GM19395 (cell line): ENCODE results near the gene UNC79.
"Not testable (repeated sequence)": the region's sequence is repeated elsewhere in the genome, so short reads cannot be mapped to it uniquely, and the experiment has no call there.

Experiments
- ATAC-seq: cut with Tn5 transposase; IDR thresholded peaks from one replicate; pipeline ENCODE4 v1.9.1; 2021; ENCODE audit warnings: mild to moderate bottlenecking, moderate library complexity; ENCODE audit not compliant: unreplicated experiment

Gene UNC79

DNA sequence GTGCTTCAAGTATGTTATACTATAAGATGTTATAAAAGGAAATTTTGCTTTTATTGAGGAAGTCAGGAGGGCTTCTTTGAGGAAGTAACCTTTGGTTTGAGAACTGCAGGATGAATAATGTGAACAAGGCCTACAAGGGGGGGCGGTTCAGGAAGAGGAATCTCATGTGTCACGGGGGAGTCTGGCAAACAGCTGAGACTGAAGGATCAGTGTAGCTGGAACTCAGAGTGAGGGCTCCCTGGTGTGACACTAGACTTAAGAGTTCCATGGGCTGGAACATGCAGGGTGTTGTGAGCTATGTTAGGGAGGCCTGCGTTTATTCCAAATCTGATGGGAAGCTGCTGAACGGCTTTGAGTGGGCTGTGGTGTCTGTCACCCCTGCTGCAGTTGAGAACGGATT lies 62.3 kb downstream of the UNC79 start:
- no peak for ATAC-seq

DNA sequence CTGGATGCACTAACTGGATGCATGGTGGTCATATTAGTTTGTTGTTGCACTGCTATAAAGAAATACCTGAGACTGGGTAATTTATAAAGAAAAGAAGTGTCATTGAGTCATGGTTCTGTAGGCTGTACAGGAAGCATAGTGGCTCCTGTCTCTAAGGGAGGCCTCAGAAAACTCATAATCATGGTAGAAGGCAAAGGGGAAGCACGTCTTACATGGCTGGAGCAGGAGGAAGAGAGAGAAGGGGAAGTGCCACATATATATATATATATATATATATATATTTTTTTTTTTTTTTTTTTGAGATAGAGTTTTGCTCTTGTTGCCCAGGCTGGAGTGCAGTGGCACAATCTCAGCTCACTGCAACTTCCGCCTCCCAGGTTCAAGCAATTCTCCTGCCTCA lies 62.9 kb downstream of the UNC79 start:
- ATAC-seq, result not testable (repeated sequence)

GRCh38 chr14:93496856-93497741 lies 66.4 kb downstream of the UNC79 start:
- no peak for ATAC-seq

DNA sequence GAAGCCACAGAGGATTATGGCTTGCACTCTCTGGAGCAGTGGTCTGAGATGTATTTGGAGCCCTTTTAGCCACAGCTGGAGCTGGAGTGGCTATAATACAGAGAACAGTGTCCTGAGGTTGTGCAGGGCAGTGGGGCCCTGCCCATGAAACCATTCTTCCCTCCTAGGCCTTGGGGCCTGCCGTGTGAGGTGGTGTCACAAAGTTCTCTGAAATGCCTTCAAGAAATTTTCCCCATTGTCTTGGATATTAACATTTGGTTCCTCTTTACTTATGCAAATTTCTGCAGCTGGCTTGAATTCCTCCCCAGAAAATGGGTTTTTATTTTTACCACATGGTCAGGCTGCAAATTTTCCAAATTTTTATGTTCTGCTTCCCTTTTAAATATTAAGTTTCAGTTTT lies 79.3 kb downstream of the UNC79 start:
- no peak for ATAC-seq

DNA sequence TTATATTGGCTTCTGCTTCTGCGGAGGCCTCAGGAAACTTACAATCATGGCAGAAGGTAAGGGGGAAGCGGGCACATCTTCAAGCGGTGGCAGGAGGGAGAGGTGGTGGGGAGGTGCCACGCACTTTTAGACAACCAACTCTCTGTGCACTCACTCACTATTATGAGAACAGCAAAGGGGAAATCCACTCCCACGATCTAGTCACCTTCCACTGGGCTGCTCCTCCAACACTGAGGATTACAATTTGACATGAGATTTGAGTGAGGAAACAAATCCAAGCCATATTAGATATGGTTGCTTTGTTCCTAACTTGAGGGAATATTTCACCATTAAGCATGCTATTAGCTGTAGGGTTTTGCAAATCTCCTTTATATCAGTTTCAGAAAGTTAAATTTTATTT lies 80.3 kb downstream of the UNC79 start:
- ATAC-seq, result no peak

DNA sequence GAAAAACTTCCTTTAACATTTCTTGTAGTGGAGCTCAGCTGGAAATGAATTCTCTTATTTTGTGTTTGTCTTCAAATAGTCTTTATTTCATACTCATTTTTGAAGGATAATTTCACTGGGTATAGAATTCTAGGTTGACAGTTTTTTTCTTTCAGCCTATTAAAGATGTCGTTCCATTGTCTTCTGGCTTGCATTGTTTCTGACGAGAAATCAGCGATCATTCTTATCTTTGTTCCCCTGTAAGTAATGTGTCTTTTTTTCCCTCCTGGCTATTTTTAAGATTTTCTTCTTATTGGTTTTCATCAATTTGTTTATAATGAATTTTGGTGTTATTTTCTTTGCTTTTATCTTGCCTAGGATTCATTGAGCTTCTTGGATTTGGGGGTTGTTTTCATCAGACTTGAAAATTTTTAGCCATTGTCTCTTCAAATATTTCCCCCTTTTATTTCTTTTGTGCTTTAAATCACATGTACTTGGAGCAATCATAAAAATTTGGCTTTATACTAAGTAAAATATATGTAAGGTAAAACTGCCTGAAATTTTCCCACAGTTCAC lies 89.4 kb downstream of the UNC79 start:
- ATAC-seq, result no peak

GRCh38 chr14:93522221-93522620 lies 91.5 kb downstream of the UNC79 start:
- no peak for ATAC-seq

- ATAC-seq, result not testable (repeated sequence)
Observed at GRCh38 chr14:93525216-93525615, 94.5 kb downstream of the UNC79 start.

- ATAC-seq, result no peak
Observed at GRCh38 chr14:93525696-93526451, 95.1 kb downstream of the UNC79 start.

GRCh38 chr14:93527203-93527607 lies 96.5 kb downstream of the UNC79 start:
- ATAC-seq, result no peak

- no peak for ATAC-seq
Observed at GRCh38 chr14:93528884-93529558, 98.3 kb downstream of the UNC79 start.

DNA sequence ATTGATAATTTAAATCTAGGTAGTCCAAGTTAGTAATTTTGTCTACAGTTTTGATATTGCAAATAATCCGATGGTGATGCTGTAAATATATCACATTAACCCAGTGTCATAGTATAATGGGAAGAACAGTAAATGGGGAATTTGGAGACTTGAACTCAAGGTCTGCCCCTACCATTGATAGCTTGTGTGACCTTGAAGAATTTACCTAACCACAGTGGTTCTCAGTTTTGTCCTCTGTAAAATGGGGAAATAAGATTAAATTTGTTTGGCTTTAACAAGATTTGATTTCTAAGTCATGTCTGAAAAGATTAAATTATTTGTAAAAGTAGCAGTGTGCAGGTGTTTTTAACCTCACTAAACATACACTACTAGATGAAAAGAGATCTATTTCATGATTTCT lies 100.9 kb downstream of the UNC79 start:
- no peak for ATAC-seq

GRCh38 chr14:93532541-93532940 lies 101.8 kb downstream of the UNC79 start:
- no peak for ATAC-seq

GRCh38 chr14:93533437-93533836 lies 102.7 kb downstream of the UNC79 start:
- peak; percentile 45 for ATAC-seq

GRCh38 chr14:93533842-93534241 lies 103.1 kb downstream of the UNC79 start:
- ATAC-seq, result peak; percentile 89

GRCh38 chr14:93535537-93535936 lies 104.8 kb downstream of the UNC79 start:
- ATAC-seq, result no peak

GRCh38 chr14:93536945-93537344 lies 106.2 kb downstream of the UNC79 start:
- ATAC-seq, result no peak

DNA sequence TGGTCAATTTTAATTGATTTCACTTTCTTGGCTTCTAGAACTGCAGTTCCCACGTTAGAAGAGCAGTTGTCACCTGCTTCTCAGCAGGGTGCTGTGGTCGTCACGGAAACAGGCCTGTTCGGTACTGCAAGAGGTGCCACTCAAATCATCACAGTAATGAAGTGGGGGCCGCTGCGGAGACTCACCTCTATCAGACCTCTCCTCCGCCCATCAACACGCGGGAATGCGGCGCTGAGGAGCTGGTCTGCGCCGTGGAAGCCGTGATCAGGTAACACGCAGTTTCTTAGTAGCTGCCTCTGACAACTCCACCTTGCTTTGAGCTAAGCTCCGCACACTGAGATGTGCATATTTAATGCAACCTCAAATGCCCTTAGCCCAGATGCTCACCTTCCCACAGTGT lies 107.2 kb downstream of the UNC79 start:
- ATAC-seq, result no peak

GRCh38 chr14:93538413-93538812 lies 107.7 kb downstream of the UNC79 start:
- ATAC-seq, result no peak

GRCh38 chr14:93540235-93540634 lies 109.5 kb downstream of the UNC79 start:
- no peak for ATAC-seq

DNA sequence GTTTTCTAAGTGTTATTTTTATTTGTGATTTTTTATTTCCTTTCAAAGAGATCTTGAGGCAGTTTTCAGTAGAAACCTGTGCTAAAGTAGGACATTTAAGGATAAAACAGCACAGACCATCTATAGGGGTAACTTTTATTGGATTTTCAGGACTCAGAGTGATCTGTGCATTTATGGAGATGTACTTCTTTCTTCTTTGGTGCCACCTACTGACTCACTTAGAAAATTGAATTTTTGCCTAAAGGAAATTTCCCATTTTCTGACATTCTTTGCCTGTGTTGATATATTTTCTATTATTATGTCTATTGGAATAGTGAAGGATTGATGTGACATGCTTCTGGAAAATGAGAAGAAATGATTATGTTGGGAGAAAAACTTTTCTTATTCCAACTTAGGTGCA lies 113.0 kb downstream of the UNC79 start:
- no peak for ATAC-seq
